GM19397 (cell line): ENCODE results near the gene NDEL1.

Experiments used
- ATAC-seq: cut with Tn5 transposase; IDR thresholded peaks from one replicate; pipeline ENCODE4 v1.9.1; 2021; ENCODE audit warnings: mild to moderate bottlenecking, moderate library complexity; ENCODE audit not compliant: unreplicated experiment

Gene NDEL1

GRCh38 chr17:8455665-8456209 lies 20.1 kb downstream of the NDEL1 start:
- ATAC-seq = no peak

DNA sequence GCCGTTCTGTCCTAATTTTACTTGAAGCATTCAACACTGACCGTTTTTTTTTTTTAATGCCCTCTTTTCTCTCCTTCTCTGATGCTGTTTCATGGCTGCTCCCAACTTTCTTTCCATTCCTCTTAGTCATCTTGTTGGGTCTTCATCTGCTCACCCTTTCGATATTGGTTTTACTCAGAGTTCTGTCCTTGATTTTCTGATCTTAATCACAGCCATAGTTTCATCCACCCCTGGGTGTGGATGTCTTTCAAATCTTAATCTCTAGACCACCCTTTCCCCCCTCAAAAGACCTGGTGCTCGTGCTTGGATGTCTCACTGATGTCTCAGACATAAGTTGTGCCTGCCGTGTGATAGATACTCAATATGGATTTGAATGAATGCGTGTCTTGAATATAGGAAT lies 22.4 kb downstream of the NDEL1 start:
- no peak for ATAC-seq

DNA sequence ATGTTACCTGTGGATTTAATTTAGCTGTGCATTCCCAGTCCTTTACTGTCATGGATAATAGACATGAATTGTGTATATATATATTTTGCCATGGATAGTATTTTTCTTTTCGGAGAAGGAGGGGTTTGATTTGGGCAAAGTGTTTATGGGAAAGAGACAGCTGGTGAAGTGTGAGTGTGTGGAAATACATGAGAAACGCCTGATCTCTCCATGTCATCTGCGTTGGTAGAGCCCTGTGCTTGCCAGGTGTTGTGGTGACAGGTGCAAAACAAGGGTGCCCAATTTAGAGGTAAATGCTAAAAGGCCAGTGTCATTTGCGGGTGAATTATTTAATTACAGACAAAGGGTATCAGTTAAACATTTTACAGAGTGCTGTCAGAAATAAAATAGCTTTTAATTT lies 23.4 kb downstream of the NDEL1 start:
- ATAC-seq = no peak

DNA sequence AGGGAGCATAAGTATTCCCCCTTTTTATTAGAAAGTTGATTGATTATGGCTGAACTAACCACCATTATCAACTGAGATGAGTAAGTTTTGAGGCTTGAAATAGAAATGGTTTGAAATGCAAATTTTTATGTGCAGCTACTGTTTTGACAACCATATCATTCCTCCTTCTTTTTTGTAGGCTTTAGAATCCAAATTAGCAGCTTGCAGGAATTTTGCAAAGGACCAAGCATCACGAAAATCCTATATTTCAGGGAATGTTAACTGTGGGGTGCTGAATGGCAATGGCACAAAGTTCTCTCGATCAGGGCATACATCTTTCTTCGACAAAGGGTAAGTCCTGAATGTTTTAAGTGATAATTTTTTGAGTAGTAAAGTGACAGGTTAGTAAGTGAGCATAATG lies 24.1 kb downstream of the NDEL1 start:
- ATAC-seq = no peak

GRCh38 chr17:8462564-8462963 lies 26.9 kb downstream of the NDEL1 start:
- ATAC-seq = no peak

DNA sequence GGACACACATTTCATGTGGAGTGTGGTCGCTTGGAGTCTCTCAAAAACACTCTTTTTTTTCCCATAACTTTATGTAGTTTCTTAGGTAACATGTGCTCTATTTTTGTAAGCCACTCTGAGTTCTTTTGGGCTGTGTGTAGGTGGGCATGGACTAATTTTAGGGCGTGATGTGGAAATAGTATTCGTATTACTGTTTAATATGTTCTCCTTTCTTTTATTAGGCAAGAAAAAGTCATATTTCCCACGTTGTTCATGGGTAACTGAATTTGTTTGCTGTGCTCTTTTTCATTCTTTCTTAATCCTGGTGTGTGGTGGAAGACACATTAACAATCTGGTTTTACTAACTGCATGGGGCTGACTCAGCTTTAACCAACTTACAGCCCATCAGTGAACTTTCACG lies 27.4 kb downstream of the NDEL1 start:
- ATAC-seq = no peak

DNA sequence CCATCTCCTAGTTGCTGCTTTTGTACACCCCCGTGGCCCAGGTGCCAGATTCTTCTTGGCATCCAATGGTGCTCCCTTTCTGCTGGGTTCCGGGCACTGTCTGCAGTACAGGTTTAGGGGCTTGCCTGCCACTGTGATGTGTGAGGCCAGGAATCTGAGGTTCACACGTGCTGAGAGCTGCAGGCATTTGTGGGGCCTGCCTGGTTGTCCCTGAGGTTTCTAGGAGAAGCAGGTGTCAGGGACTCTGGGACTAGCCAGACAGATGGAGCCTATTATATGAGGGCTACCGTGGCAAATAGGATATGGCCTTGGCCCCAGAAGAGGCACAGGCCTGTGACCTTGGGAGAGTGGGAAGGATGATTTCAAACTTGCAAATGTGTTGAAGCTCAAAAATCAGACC lies 29.3 kb downstream of the NDEL1 start:
- ATAC-seq = no peak

DNA sequence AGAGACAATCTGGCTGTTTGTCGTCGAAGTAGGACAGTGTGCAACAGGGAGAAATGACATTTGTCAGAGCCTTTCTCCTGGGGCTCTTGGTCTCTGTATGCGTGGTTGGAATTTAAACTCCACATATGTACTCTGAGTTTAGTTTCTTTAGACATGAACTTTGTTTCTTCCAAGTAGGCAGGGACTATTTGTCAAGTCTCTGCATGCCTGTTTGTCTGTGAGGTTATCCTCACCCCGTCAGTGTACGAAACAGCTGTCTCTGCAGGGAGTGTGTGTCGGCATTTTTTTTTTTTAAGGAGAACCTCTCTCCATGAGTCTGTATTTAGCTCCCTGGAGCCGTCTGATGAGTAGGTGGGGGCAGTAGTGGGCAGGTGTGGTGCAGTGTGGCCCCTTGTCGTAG lies 29.7 kb downstream of the NDEL1 start:
- ATAC-seq = no peak

DNA sequence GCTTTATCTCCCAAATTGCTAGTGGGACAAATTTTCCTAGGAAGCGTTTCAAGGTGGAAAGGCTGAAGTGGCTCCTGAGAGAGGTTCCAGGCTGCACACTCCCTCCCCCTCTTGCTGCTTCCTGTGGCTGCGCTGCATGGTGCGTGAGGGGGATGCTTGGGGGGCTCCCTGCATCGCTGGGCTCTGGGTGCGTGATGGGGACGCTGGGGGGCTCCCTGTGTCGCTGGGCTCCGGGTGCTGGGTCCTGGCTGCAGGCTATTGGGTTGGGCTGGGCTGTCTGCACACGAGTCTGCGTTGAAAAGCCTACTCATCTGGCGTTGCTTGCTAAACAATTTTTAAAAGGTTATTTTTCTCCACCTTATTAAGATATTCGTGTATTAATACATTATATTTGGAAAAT lies 30.1 kb downstream of the NDEL1 start:
- no peak for ATAC-seq

DNA sequence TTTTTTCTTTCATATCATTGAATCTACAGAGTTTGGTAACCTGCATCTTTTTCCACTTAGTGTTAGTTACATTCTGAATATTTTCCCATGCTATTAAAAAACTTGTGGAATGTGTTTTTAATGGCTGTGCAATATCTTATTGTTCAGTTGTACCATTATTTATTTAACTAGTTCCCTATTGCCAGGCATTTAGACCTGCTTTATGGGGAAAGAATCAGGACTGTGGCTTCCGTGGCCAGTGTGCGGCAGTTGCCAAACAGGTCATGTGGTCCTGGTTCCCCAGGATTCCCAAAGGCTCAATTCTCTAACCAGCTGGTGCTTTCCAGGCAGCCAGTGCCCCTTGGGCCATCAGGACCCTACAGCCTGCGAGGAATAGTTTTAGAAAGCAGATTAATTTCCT lies 30.8 kb downstream of the NDEL1 start:
- no peak for ATAC-seq

- no peak for ATAC-seq
Observed at GRCh38 chr17:8466873-8467272, 31.2 kb downstream of the NDEL1 start.

GRCh38 chr17:8467527-8467926 lies 31.8 kb downstream of the NDEL1 start:
- ATAC-seq = no peak

- no peak for ATAC-seq
Observed at GRCh38 chr17:8468127-8468526, 32.4 kb downstream of the NDEL1 start.

- ATAC-seq = no peak
Observed at GRCh38 chr17:8468980-8469379, 33.3 kb downstream of the NDEL1 start.

DNA sequence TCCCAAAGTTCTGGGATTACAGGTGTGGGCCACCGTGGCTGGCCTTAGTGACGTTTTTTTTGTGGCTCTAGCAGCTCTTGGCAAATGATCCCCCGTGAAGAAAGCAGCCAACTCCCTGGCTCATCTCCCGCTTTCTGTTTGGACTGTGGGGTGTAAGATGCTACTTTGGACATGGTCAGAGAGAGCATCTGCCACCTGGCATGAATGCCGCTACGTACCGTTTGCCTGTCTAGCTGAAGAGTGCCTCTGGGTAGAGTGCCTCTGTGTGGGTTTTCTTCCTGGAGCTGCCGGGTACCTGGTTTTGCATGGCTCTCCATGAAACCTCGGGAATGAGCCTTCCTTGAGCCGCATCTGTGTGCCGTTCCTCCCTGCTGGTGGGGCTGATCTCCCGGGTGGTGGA lies 34.3 kb downstream of the NDEL1 start:
- no peak for ATAC-seq

DNA sequence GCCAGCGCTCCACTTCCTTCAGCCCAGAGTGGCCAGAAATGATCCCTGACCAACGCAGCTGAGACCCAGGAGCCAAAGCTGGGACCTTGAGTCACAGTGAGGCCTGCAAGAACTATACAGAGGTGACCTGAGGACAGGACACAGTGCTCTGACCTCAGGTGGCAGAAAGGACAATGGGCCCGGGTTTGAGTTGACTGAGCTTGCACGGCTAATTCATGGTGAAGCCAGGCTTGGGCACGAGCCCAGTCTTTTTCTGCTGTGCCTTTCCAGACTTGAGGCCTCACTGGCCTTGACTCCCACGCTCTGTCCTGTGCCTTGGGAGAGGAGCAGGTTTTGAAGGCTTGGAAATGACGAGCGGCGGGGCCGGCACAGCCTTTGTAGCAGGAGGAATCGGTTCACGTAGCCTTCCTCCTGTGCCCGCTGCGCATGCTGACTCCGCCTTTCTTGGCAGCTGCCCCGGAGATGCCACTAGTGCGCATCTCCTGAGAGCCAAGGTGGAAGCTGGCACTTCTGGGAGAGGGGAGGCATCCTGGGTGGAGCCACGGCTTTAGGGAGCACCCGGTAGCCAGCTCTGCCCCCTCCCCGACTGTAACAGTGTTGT lies 34.9 kb downstream of the NDEL1 start:
- no peak for ATAC-seq

DNA sequence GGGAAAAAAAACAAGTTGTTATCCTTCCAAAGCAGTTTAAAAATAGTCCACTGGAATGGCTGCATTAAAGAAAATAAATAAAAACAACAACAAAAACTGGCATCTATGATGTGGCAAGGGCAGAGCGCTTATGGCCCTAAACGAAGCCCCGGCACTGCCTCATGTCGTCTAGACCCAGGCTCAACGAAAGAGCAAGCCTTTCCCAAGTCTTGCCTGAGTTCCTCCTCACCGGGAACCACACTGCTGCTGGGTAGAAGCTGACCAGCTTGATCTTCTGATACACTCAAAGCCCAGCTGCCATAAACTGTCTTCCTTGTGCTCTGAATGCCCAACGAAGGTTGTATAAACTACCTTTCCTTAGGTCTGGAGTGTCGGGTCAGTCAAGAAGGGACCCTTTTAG lies 37.0 kb downstream of the NDEL1 start:
- ATAC-seq = no peak

GRCh38 chr17:8473451-8474192 lies 37.9 kb downstream of the NDEL1 start:
- no peak for ATAC-seq

- no peak for ATAC-seq
Observed at GRCh38 chr17:8474826-8475225, 39.1 kb downstream of the NDEL1 start.

GRCh38 chr17:8475227-8475626 lies 39.5 kb downstream of the NDEL1 start:
- no peak for ATAC-seq

DNA sequence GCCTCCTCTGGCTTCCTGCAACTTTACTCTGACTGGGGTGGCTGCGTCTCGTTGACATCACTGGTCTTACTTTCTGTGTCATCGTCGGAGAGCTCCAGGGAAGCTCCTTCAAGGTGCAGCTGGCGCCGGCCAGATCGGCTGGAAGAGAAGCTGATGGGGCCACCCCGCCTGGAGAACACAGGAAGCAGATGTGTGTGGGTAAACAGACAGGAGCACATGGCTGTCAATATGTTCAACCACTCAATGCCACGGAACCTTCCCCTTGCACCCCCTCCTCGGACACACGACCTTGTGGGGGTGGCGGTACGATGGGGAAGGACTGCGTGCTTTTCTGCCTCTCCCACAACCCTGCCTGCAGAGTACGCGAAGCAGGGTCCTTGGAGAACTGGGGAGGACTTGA lies 40.1 kb downstream of the NDEL1 start:
- no peak for ATAC-seq

DNA sequence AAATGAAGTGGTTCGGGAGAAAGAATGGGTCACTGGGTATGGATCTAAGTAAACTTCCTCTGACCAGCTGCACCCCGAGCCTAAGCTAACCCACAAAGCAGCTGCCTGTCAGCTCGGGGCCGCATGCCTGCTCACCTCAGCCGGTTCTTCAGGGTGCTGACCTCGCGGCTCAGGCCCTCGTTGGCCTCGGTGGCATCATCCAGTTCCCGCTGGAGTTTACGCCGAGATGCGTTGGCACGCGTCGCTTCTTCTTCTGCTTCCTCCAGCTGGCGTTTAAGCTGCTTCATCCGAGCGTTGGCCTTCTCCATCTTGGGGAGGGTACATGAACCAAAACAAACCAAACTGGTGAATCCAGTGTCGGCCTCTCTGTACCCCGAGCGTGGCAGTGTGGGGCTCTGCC lies 41.1 kb downstream of the NDEL1 start:
- ATAC-seq = no peak

DNA sequence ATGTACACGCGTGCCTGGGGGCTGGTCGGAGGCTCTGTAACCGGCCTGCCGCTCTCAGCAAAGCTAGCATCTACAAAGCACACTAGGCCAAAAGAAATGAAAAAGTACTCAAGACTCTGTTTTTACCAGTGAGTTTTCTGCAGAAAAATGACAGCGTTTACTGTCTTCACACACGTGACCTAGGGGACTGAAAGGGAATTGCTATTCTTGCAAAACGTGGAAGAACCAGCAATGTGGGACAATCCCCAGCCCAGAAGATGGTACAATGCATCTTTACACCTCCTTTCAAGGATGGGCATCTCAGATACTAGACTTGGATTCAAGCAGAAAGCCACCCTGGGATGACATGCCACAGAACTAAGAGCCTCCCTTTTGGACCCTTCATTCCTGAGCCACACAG lies 41.5 kb downstream of the NDEL1 start:
- no peak for ATAC-seq
